Stimulated activated CD8-positive, alpha-beta memory T cell treated with anti-CD3 and anti-CD28 coated beads, Interleukin-12 subunit alpha, Interleukin-12 subunit beta, amount 100 ng/mL, for 1 hour (primary cell): ENCODE data around the gene NECTIN3.

Experiments used
- DNase-seq: peaks from one replicate; pipeline ENCODE4 v3.0.0-alpha.2; 2020; ENCODE audit warnings: low read depth

Gene NECTIN3

DNA sequence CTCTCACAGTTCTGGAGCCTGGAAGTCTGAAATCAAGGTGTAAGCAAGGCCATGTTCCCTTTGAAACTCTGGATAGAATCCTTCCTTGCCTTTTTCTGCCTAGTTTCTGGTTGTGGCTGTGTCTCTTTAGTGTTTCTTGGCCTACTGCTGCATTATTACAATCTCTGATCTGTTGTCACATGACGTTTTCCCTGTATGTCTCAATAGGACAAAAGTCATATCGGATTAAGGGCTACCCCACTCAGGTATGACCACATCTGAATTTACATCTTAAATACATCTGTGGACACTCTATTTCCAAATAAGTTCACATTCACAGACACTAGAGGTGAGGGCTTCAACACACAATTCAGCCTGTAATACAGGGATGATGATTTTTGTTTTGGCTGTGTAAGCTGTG, 13.3 kb downstream of the NECTIN3 start:
- DNase-seq = no peak

DNA sequence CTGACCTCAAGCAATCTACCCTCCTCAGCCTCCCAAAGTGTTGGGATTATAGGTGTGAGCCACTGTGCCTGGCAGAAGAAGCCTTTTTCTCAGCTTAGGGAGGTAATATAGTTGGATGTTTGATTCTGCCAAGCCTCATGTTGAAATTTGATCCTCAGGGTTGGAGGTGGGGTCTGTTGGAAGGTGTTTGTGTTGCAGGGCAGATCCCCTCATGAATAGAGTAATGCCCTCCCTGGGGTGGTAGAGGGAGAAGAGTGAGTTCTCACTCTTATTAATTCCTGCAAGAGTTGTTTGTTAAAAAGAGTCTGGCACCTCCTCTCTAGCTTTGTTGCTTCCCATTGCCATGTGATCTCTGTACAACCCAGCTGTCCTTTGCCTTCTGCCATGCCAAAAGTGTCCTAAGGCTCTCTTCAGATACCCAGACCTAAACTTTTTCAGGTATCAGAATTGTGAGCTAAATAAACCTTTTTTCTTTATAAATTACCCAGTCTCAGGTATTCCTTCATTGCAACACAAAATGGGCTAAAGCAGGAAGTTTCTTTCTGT, 16.4 kb downstream of the NECTIN3 start:
- DNase-seq = no peak

DNA sequence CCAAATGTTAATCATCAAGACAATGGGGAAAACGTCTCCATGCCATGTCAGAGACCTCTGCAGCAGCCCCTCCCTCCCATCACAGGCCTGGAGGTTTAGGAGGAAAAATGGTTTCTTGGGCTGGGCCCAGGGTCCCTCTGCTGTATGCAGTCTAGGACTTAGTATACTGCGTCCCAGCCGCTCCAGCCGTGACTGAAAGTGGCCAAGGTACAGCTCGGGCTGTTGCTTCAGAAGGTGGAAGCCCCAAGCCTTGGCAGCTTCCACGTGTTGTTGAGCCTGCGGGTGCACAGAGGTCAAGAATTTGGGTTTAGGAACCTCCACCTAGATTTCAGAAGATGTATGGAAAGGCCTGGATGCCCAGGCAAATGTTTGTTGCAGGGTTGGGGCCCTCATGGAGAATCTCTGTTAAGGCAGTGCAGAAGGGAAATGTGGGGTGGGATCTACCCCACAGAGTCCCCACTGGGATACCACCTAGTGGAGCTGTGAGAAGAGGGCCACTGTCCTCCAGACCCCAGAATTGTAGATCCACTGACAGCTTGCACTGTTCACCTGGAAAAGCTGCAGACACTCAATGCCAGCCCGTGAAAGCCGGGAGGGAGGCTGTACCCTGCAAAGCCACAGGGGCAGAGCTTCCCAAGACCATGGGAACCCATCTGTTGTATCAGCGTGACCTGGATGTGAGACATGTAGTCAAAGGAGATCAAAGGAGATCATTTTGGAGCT, 25.0 kb downstream of the NECTIN3 start:
- no peak for DNase-seq

- DNase-seq = no peak
Measured at GRCh38 chr3:111103807-111104206, 32.2 kb downstream of the NECTIN3 start.

GRCh38 chr3:111106993-111107661, 35.5 kb downstream of the NECTIN3 start:
- no peak for DNase-seq

DNA sequence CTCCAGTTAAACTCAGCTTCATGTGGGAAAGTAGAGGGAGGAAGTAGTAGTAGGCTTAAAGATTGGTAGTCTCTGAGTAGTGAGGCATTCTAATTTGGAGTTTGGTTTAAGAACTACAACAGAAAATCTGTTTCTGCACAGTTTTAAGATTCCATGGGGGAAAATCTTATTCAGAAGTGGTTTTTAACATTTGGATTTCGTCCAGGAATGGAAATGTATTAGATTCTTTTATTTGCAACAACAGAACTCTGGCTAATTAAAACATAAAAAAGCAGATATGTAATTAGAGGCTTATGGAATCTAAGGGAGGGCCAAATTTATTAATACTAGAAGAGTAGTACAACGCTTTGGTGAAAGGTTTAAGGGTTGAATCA, 36.0 kb downstream of the NECTIN3 start:
- DNase-seq = no peak

- DNase-seq = no peak
Measured at GRCh38 chr3:111112913-111113312, 41.3 kb downstream of the NECTIN3 start.

DNA sequence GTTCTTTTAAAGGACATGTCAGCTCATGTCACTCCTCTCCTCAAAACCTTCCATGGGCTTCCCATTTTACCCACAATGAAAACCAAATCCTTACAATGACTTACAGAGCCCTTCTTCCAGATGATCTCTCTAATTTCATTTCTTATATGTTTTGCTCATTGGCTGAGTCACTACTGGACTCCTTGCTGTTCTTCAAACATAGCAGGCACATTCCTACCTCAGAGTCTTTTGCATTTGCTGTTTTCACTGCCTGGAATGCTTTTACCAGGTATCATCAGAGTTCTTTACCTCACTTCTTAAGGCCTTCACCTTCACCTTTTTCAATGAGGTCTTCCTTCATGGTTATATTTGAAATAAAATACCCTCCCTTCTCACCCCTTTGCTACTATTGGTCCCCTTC, 57.3 kb downstream of the NECTIN3 start:
- no peak for DNase-seq

DNA sequence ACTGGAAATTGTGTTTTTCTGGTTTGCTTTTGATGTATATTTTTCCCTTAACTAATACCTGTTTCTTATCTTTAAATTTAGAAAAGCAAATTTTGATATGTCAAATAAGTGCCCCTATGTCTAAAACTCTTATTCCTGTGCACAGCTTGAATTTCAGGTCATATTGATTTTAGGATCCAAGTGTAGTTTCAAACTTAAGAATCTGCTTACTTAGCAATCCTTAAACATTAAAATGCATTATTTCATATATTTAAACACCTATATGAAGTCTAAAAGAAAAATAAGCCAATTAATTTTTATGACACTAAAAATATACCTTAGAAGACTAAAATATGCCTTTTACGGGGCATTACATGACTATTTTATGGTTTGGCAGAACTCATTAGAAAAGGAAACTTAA, 59.2 kb downstream of the NECTIN3 start:
- DNase-seq = no peak

DNA sequence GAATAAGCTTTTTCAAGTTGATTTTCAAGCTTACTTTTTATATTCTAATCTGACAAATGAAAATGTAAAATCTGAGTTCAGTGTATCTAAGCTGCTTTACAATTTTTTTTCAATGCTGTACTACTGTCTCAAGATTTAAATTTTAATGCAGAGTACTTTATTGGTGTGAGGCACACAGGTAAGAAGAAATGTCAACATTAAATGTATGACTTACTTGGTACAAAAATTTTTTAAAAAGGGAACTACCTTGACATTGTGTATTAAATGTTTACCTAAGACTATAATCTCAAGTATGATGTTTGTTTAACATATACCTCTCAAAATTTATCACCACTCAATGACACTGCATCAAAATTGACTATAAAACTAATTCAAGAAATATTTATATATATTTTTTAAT, 62.7 kb downstream of the NECTIN3 start:
- no peak for DNase-seq

DNA sequence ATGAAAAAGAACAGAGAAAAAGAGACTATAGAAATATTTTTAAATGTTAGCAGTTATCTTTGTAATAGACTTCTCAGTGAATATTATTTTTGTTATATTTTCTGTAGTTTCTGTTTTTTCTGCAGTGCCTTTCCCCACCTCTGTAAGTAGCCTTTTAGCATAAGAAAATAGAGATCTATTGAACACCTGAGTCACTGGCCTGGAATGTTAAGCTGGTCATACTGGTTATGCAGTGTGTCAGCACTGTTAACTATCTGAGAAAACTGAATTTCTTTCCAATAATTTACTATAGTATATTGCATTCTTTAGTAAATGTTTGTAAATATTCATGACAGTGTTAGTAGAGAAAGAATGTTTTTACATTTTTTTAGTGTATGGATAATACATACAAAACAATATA, 79.8 kb downstream of the NECTIN3 start:
- no peak for DNase-seq

DNA sequence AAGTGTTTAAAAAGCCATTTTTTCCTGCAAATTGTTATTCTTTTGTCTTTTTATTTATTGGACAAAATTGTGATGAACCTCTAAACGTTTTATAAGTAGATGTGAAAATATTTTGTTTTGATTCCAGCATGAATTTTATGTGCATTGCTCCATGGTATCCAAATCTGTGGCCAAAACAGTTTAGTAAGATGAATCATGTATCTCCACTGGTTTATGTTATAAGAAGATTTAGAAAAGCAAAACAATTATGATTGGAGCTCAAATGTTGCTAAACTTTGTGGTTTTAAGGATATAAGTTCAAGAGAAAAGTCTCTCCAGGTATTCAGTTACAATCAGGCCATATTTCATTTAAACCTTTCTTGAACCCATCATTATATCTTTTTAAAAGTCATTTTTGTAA, 80.9 kb downstream of the NECTIN3 start:
- no peak for DNase-seq

DNA sequence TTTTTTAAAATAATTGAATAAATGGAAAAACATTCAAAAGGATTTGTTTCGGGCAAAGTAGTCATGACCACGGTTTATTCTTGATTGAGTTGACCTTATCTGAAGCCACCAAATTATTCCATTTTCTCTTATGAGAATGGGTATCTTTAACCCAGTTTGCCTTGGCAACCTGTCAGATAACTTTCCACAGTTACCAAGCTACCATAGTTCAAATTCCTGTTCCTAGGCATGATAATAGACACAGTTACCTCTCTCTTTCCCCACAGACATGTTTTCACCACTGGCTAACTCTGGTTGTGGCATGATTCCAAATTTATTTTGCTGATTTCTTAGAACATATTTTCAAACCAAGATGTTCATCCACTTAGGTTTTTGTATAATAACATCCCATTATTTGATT, 84.9 kb downstream of the NECTIN3 start:
- DNase-seq = no peak

GRCh38 chr3:111159391-111159790, 87.8 kb downstream of the NECTIN3 start:
- DNase-seq = no peak

DNA sequence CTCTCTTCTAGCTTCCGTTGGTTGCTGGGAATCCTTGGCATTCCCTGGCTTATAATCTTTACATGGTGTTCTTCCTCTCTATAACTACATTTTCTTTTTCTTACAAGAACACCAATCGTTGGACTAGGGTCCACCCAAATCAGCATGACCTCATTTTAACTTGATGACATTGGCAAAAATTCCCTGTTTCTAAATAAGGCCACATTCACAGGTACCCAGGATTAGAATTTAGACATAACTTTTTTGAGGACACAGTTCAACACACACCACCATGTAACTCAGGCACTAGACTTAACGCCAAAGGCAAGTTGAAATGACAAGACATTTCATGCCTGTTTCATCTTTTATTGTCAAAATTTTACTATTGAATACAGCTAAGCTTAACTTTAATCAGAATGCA, 93.0 kb downstream of the NECTIN3 start:
- DNase-seq = no peak

DNA sequence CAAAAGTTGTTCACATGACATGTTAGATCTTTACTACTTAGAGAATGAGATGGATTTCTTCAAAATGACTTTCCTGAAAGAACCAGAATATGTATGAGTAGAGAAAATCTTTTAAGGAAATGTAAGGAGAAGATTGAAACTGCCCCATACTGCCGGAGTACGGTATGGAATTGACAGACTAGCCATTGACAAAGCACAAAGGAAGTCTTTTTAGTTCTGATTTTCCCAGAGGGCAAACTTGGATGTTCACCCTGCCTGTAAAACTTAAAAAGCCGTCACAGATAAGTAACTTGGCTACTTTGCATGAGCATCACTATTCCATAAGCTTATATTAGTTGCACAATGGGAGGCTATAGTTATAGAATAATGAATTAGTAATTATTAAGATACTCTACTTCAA, 93.8 kb downstream of the NECTIN3 start:
- DNase-seq = no peak

DNA sequence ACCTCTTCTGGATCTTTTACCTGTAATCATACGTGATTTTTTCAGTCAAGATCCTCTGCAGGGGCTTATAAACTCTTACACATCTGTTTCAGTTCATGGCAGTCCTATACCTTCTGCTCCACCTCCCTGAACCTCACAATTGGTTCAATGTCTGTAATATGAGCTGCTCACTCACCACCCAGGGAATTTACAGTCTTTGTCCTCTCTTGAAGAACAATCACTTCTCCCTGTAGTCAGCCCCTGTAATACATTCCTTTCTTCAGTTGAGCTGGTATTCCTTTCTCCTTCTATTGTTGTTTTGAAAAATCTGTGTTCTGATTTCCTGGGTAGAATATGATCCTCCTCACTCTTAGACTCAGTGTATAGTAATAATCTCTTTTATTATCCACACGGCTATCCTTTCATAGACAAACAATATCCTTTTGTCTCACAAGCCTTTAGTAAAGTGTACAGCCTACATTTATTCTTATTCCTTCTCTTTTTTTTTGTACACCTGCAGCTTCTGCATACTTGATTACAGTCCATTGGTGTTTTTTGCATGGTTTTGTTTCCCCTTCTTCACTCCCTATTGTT, 101.8 kb downstream of the NECTIN3 start:
- DNase-seq = no peak

DNA sequence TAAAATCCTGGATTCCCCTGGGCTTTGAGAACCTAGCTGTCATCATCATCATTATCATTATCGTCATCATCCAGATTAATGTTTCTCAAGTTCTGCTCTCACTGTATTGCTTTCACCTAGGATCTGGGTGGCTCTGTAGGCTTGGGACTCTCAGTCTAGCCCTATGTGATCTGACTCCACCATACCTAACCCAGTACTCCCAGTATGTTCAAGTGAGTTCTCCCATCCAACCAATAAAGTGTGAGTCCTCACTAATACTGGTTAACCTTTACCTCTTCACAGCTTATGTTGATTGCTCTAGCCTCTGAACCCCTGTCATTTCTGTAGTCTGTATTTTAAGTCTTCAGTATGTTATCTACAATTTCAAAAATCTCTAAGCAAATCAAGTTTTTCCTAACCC, 102.3 kb downstream of the NECTIN3 start:
- DNase-seq = no peak

DNA sequence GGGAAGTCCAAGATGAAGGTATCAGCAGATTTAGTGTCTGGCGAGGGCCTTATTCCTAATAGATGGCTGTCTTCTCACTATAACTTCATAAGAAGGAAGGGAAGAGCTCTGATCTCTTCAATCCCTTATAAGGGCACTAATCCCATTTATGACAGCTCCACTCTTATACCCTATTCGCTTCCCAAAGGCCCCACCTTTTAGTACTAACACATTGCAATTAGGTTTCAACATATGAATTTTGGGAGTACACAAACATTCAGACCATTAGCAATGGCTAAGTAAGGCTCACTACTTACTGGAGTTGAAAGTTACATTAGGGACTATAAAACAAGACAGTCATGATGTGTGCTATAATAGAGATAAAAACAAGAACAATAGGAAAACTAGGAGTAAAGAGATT, 118.9 kb downstream of the NECTIN3 start:
- no peak for DNase-seq

DNA sequence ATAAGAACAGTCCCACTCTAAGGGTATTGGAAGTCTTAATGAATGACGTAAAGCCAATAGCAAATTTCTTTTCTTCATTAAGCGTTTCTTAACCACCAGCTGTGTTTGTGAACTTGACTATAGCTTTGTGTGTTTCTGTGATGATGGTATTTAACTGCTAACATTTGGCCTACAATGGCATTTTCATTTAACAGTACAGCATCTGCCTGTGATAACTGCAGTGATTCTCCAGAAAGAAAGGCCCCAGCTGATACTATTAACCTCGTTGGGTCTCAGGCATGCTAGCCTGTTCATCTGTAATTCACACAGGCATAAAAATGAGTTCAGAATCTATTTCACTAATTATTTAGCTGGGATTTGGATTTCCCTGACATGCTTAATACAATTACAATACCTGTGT, 121.9 kb downstream of the NECTIN3 start:
- DNase-seq = no peak

- DNase-seq = no peak
Measured at GRCh38 chr3:111194048-111194447, 122.4 kb downstream of the NECTIN3 start.

GRCh38 chr3:111197485-111197884, 125.9 kb downstream of the NECTIN3 start:
- no peak for DNase-seq

GRCh38 chr3:111200027-111200426, 128.4 kb downstream of the NECTIN3 start:
- DNase-seq = no peak
